A673 (cell line): ENCODE results near the gene ADAMTS7. TPM values are rescaled to one million over a fixed set of nuclear protein-coding genes. Genes with fewer than 3 reads are reported as not detected.
"Not testable (repeated sequence)": the region's sequence is repeated elsewhere in the genome, so short reads cannot be mapped to it uniquely, and the experiment has no call there.

Source experiments
- BruUV-seq: library from RNA; stranded (reverse); fragments of 400-500 nt; replicated peaks from 2 replicates; lab custom pipeline; 2021; lab: Mats Ljungman, UMichigan
- CTCF ChIA-PET: fragments of 300-600 bp; sonication (Branson Sonifier 250); formaldehyde crosslinking; loops from one replicate; lab custom pipeline; 2022; ENCODE audit warnings: antibody characterized with exemption; lab: Charles Lee
- POLR2A ChIA-PET: fragments of 300-600 bp; sonication (Branson Sonifier 250); formaldehyde crosslinking; loops from one replicate; lab custom pipeline; 2022; ENCODE audit warnings: antibody characterized with exemption; ENCODE audit not compliant: low non-redundant PET; lab: Charles Lee
- DNase-seq: peaks from one replicate; pipeline ENCODE4 v3.0.0-alpha.2; 2015; ENCODE audit warnings: low spot score
- H3K27ac ChIP-seq: fragments of 200-600 bp; sonication (generic); 2 replicates; pipeline ENCODE4 v1.5.1; 2016; ENCODE audit warnings: mixed run types, low read depth, mild to moderate bottlenecking, mixed read lengths, antibody characterized with exemption, low read length; ENCODE audit not compliant: poor library complexity, severe bottlenecking
- H3K27me3 ChIP-seq: fragments of 200-600 bp; sonication (generic); replicated peaks from 2 replicates; pipeline ENCODE4 v1.6.1; 2017; ENCODE audit warnings: mixed run types, low read depth, mild to moderate bottlenecking, mixed read lengths, antibody characterized with exemption, low read length; ENCODE audit not compliant: insufficient read depth, poor library complexity
- H3K36me3 ChIP-seq: fragments of 200-600 bp; sonication (generic); 2 replicates; pipeline ENCODE4 v1.6.1; 2016; ENCODE audit warnings: mixed run types, mild to moderate bottlenecking, mixed read lengths, antibody characterized with exemption, low read length; ENCODE audit not compliant: insufficient read depth, poor library complexity, severe bottlenecking
- H3K4me1 ChIP-seq: fragments of 200-600 bp; sonication (generic); 2 replicates; pipeline ENCODE4 v1.6.1; 2017; ENCODE audit warnings: mixed run types, mild to moderate bottlenecking, mixed read lengths, antibody characterized with exemption, low read length; ENCODE audit not compliant: insufficient read depth, poor library complexity, severe bottlenecking
- H3K4me3 ChIP-seq: fragments of 200-600 bp; sonication (generic); 2 replicates; pipeline ENCODE4 v1.5.1; 2016; ENCODE audit warnings: low read depth, mixed run types, mild to moderate bottlenecking, mixed read lengths, low read length; ENCODE audit not compliant: poor library complexity, severe bottlenecking
- H3K9me3 ChIP-seq: fragments of 200-600 bp; sonication (generic); 2 replicates; pipeline ENCODE4 v1.6.1; 2016; ENCODE audit warnings: mixed run types, low read depth, mild to moderate bottlenecking, mixed read lengths, antibody characterized with exemption, low read length; ENCODE audit not compliant: poor library complexity, severe bottlenecking
- CTCF ChIP-seq: fragments of 300-800, 200-600 bp; sonication (generic); conservative IDR thresholded peaks from 2 replicates; pipeline ENCODE4 v1.5.1; 2017; ENCODE audit warnings: low read depth, mild to moderate bottlenecking, antibody characterized with exemption, low read length, moderate library complexity, mixed read lengths
- EZH2 ChIP-seq: fragments of 200-600 bp; sonication (generic); IDR thresholded peaks from 2 replicates; pipeline ENCODE4 v1.6.1; 2017; ENCODE audit warnings: borderline replicate concordance, low read depth, mild to moderate bottlenecking, mixed read lengths, antibody characterized with exemption, low read length; ENCODE audit not compliant: poor library complexity, severe bottlenecking
- intact Hi-C: fragments of 100-400 bp; cut with micrococcal nuclease; formaldehyde crosslinking; loops from one replicate; pipeline ENCODE4 v1.10.0; 2022; ENCODE audit not compliant: unreplicated experiment
- total RNA-seq: library from RNA; stranded (reverse); gene quantifications from 2 replicates; pipeline ENCODE4 v1.2.3, GENCODE V29; 2021

ADAMTS7 gene
- total RNA-seq, 1 experiment from 2014 or later, result 0.41 TPM

- no peaks in the 10 kb centered on the region for H3K36me3 ChIP-seq
- TF ChIP-seq EZH2, result no peak
- TF ChIP-seq CTCF, result no peak
- H3K27ac ChIP-seq, result no peak overlapping the region
- H3K4me3 ChIP-seq, result no peak overlapping the region
- H3K9me3 ChIP-seq, result no peaks in the 10 kb centered on the region
- intact Hi-C loops, result no loop called here
- no peaks in the 10 kb centered on the region for H3K4me1 ChIP-seq
- no TSS peak for BruUV-seq
- ChIA-PET POLR2A (no interaction called here), CTCF (no interaction called here)
- DNase-seq, result no peak
- H3K27me3 ChIP-seq, result no peaks in the 10 kb centered on the region
These were observed 35.8 kb downstream of the ADAMTS7 start for GRCh38 chr15:78775472-78775871.

- BruUV-seq, H3K4me3 ChIP-seq, POLR2A ChIA-PET, CTCF ChIA-PET, H3K27me3 ChIP-seq, H3K4me1 ChIP-seq, H3K27ac ChIP-seq, DNase-seq, H3K36me3 ChIP-seq, H3K9me3 ChIP-seq, intact Hi-C loops: not testable (repeated sequence)
These were observed 36.7 kb downstream of the ADAMTS7 start for GRCh38 chr15:78774451-78774990.

GRCh38 chr15:78773765-78774450 lies 37.4 kb downstream of the ADAMTS7 start:
- intact Hi-C loops, H3K9me3 ChIP-seq, H3K27ac ChIP-seq, BruUV-seq, H3K4me1 ChIP-seq, H3K36me3 ChIP-seq, H3K27me3 ChIP-seq, DNase-seq, POLR2A ChIA-PET, H3K4me3 ChIP-seq, CTCF ChIA-PET: not testable (repeated sequence)

- intact Hi-C loops, result no loop called here
- H3K27me3 ChIP-seq, result no peaks in the 10 kb centered on the region
- no peaks in the 10 kb centered on the region for H3K36me3 ChIP-seq
- no peaks in the 10 kb centered on the region for H3K9me3 ChIP-seq
- TF ChIP-seq EZH2, result no peak
- TF ChIP-seq CTCF, result no peak
- no TSS peak for BruUV-seq
- no peak overlapping the region for H3K27ac ChIP-seq
- POLR2A ChIA-PET, result no interaction called here
- no peaks in the 10 kb centered on the region for H3K4me1 ChIP-seq
- no peak for DNase-seq
- H3K4me3 ChIP-seq, result no peak overlapping the region
- CTCF ChIA-PET, result no interaction called here
These were observed 38.5 kb downstream of the ADAMTS7 start for GRCh38 chr15:78772738-78773137.

- H3K27ac ChIP-seq, H3K4me1 ChIP-seq, H3K36me3 ChIP-seq, BruUV-seq, DNase-seq, intact Hi-C loops, POLR2A ChIA-PET, H3K9me3 ChIP-seq, CTCF ChIA-PET, H3K27me3 ChIP-seq, H3K4me3 ChIP-seq: not testable (repeated sequence)
These were observed 39.7 kb downstream of the ADAMTS7 start for GRCh38 chr15:78771436-78772000.

- H3K4me1 ChIP-seq, H3K27ac ChIP-seq, H3K36me3 ChIP-seq, intact Hi-C loops, DNase-seq, BruUV-seq, CTCF ChIA-PET, H3K27me3 ChIP-seq, POLR2A ChIA-PET, H3K9me3 ChIP-seq, H3K4me3 ChIP-seq: not testable (repeated sequence)
These were observed 40.2 kb downstream of the ADAMTS7 start for GRCh38 chr15:78771020-78771419.
